AG09319 (cell line): ENCODE measurements around the gene TKT.

Experiments used
- DNase-seq: peaks from one replicate; pipeline ENCODE4 v3.0.0-alpha.2; 2010; ENCODE audit warnings: low read depth; ENCODE audit errors: extremely low read depth
- CTCF ChIP-seq: IDR thresholded peaks from 2 replicates; pipeline ENCODE4 v1.5.1; 2011; ENCODE audit warnings: low read depth, mild to moderate bottlenecking, inconsistent platforms, low read length, moderate library complexity

TKT gene

GRCh38 chr3:53244271-53244670 is 11.6 kb downstream of the TKT start:
- TF ChIP-seq CTCF: no peak
- no peak for DNase-seq

- no peak for DNase-seq
- TF ChIP-seq CTCF: no peak
Measured at GRCh38 chr3:53243785-53244184, 12.0 kb downstream of the TKT start.

GRCh38 chr3:53243165-53243564 is 12.7 kb downstream of the TKT start:
- TF ChIP-seq CTCF: peak; percentile 25
- peak; percentile 89 for DNase-seq

- TF ChIP-seq CTCF: no peak
- no peak for DNase-seq
Measured at GRCh38 chr3:53242642-53243041, 13.2 kb downstream of the TKT start.

GRCh38 chr3:53242155-53242554 is 13.7 kb downstream of the TKT start:
- DNase-seq: no peak

GRCh38 chr3:53240989-53241972 is 14.5 kb downstream of the TKT start:
- TF ChIP-seq CTCF: no peak
- DNase-seq: no peak

More at GRCh38 chr3:53242155-53242554, 13.7 kb downstream of the TKT start:
- TF ChIP-seq CTCF: no peak

GRCh38 chr3:53239800-53240199 is 16.0 kb downstream of the TKT start:
- DNase-seq: no peak
- no peak for TF ChIP-seq CTCF
